IMR-90 (cell line): ENCODE results near the gene PRKN. TPM values are rescaled to one million over a fixed set of nuclear protein-coding genes. Genes with fewer than 3 reads are reported as not detected.

Source experiments
- ATAC-seq: fragments of 200-7000 bp; cut with Tn5 transposase; 2 replicates; pipeline ENCODE4 v1.9.1; 2020; ENCODE audit warnings: low read depth, mild to moderate bottlenecking, moderate library complexity
- BruUV-seq: library from RNA; stranded (reverse); fragments of 400-500 nt; replicated peaks from 2 replicates; lab custom pipeline; 2021; lab: Mats Ljungman, UMichigan
- CTCF ChIA-PET: fragments of 300-600 bp; formaldehyde crosslinking; extraction: SDS; loops from one replicate; lab custom pipeline; 2021; ENCODE audit warnings: antibody characterized with exemption; lab: Yijun Ruan, JAX
- POLR2A ChIA-PET: fragments of 300-600 bp; sonication (Branson Sonifier 250); formaldehyde crosslinking; loops from one replicate; lab custom pipeline; 2022; ENCODE audit warnings: antibody characterized with exemption; ENCODE audit not compliant: unreplicated experiment; lab: Charles Lee
- DNase-seq: peaks from one replicate; pipeline ENCODE4 v3.0.0; 2013
- H2AFZ ChIP-seq: replicated peaks from 2 replicates; pipeline ENCODE3; 2013; ENCODE audit warnings: low read length, mild to moderate bottlenecking; ENCODE audit not compliant: poor library complexity
- H2AK5ac ChIP-seq: 2 replicates; pipeline ENCODE4 v1.6.1; 2013; ENCODE audit warnings: low read depth, low read length, inconsistent platforms
- H2AK9ac ChIP-seq: replicated peaks from 2 replicates; pipeline ENCODE3; 2013; ENCODE audit warnings: mild to moderate bottlenecking, low read depth, low read length, moderate library complexity; ENCODE audit not compliant: poor library complexity
- H2BK120ac ChIP-seq: 2 replicates; pipeline ENCODE4 v1.6.1; 2013; ENCODE audit warnings: low read depth, low read length, inconsistent platforms
- H2BK15ac ChIP-seq: 3 replicates; pipeline ENCODE4 v1.6.1; 2013; ENCODE audit warnings: low read depth, low read length, inconsistent platforms
- H2BK20ac ChIP-seq: 2 replicates; pipeline ENCODE4 v1.6.1; 2013; ENCODE audit warnings: low read depth, mild to moderate bottlenecking, inconsistent platforms, low read length, moderate library complexity
- H2BK5ac ChIP-seq: 2 replicates; pipeline ENCODE4 v1.6.1; 2013; ENCODE audit warnings: mild to moderate bottlenecking, low read depth, low read length, inconsistent platforms; ENCODE audit not compliant: poor library complexity, severe bottlenecking
- H3K14ac ChIP-seq: replicated peaks from 2 replicates; pipeline ENCODE4 v1.6.1; 2013; ENCODE audit warnings: low read depth, low read length, inconsistent platforms
- H3K18ac ChIP-seq: 2 replicates; pipeline ENCODE4 v1.6.1; 2013; ENCODE audit warnings: low read depth, low read length, control low read depth
- H3K23ac ChIP-seq: 2 replicates; pipeline ENCODE4 v1.6.1; 2013; ENCODE audit warnings: low read depth, low read length, inconsistent platforms
- H3K27ac ChIP-seq: 2 replicates; pipeline ENCODE4 v1.5.1; 2013; ENCODE audit warnings: mild to moderate bottlenecking, control low read depth, low read length; ENCODE audit not compliant: insufficient read depth
- H3K27me3 ChIP-seq: 2 replicates; pipeline ENCODE4 v1.6.1; 2013; ENCODE audit warnings: low read length; ENCODE audit not compliant: control insufficient read depth, insufficient read depth
- H3K36me3 ChIP-seq: 2 replicates; pipeline ENCODE4 v1.6.1; 2013; ENCODE audit warnings: low read length, mixed read lengths; ENCODE audit not compliant: control insufficient read depth, insufficient read depth
- H3K4ac ChIP-seq: 2 replicates; pipeline ENCODE4 v1.6.1; 2013; ENCODE audit warnings: low read depth, low read length, inconsistent platforms
- H3K4me1 ChIP-seq: 2 replicates; pipeline ENCODE4 v1.6.1; 2013; ENCODE audit warnings: low read length, mixed read lengths; ENCODE audit not compliant: control insufficient read depth, insufficient read depth
- H3K4me2 ChIP-seq: 2 replicates; pipeline ENCODE4 v1.6.1; 2013; ENCODE audit warnings: low read depth, mild to moderate bottlenecking, control low read depth, low read length, moderate library complexity
- H3K4me3 ChIP-seq: 2 replicates; pipeline ENCODE4 v1.5.1; 2013; ENCODE audit warnings: low read depth, mild to moderate bottlenecking, control low read depth, low read length, moderate library complexity; ENCODE audit not compliant: insufficient read depth
- H3K56ac ChIP-seq: 2 replicates; pipeline ENCODE4 v1.6.1; 2013; ENCODE audit warnings: low read length, inconsistent platforms; ENCODE audit not compliant: insufficient read depth; ENCODE audit errors: extremely low read depth
- H3K79me1 ChIP-seq, 2 experiments: 2 replicates each; pipeline ENCODE4 v1.6.1; 2013; ENCODE audit warnings: low read length in 2 of 2, inconsistent platforms in 1 of 2, low read depth in 1 of 2
- H3K9ac ChIP-seq: 2 replicates; pipeline ENCODE4 v1.6.1; 2013; ENCODE audit warnings: low read depth, low read length, control low read depth
- H3K9me1 ChIP-seq: 2 replicates; pipeline ENCODE4 v1.6.1; 2013; ENCODE audit warnings: low read length, inconsistent platforms; ENCODE audit not compliant: insufficient read depth
- H3K9me3 ChIP-seq: 2 replicates; pipeline ENCODE4 v1.6.1; 2013; ENCODE audit warnings: low read length; ENCODE audit not compliant: control insufficient read depth, insufficient read depth
- H4K20me1 ChIP-seq: 2 replicates; pipeline ENCODE4 v1.6.1; 2013; ENCODE audit warnings: low read length, inconsistent platforms; ENCODE audit not compliant: insufficient read depth
- H4K5ac ChIP-seq: 2 replicates; pipeline ENCODE4 v1.6.1; 2013; ENCODE audit warnings: mild to moderate bottlenecking, low read depth, low read length, control low read depth
- H4K8ac ChIP-seq, 2 experiments: 2 replicates each; pipeline ENCODE4 v1.6.1; 2013; ENCODE audit warnings: low read depth in 2 of 2, low read length in 2 of 2, control low read depth in 1 of 2, inconsistent platforms in 1 of 2
- H4K91ac ChIP-seq: 2 replicates; pipeline ENCODE4 v1.6.1; 2013; ENCODE audit warnings: low read depth, low read length, inconsistent platforms; ENCODE audit not compliant: insufficient read depth
- CEBPB ChIP-seq: IDR thresholded peaks from 2 replicates; pipeline ENCODE4 v1.6.1; 2012; ENCODE audit warnings: low read depth, low read length, improper control_type of control experiment
- CHD1 ChIP-seq: IDR thresholded peaks from 2 replicates; pipeline ENCODE4 v1.6.1; 2012; ENCODE audit warnings: low read depth, low read length, improper control_type of control experiment
- ELK1 ChIP-seq: fragments of 150-350 bp; IDR thresholded peaks from 2 replicates; pipeline ENCODE4 v1.6.1; 2016; ENCODE audit warnings: low read depth, mild to moderate bottlenecking, low read length, moderate library complexity, borderline replicate concordance
- MAZ ChIP-seq: IDR thresholded peaks from 2 replicates; pipeline ENCODE4 v1.6.1; 2012; ENCODE audit warnings: low read depth, mild to moderate bottlenecking, low read length, improper control_type of control experiment, moderate library complexity, borderline replicate concordance
- RAD21 ChIP-seq: IDR thresholded peaks from 2 replicates; pipeline ENCODE4 v1.6.1; 2012; ENCODE audit warnings: low read length, improper control_type of control experiment
- SMC3 ChIP-seq: fragments of 150-350 bp; IDR thresholded peaks from 2 replicates; pipeline ENCODE4 v1.6.1; 2016; ENCODE audit warnings: low read depth, mild to moderate bottlenecking, antibody characterized with exemption, low read length, moderate library complexity
- WGBS, 2 experiments: methylation state at CpG; one replicate each; pipeline versions ENCODE4 v1.1.5 to v1.1.7; 2013; ENCODE audit warnings: missing lambda C conversion rate in 2 of 2; ENCODE audit not compliant: insufficient read length in 1 of 2; ENCODE audit errors: extremely low coverage in 2 of 2; 5-methylcytosine and 5-hydroxymethylcytosine counted together
- dilution Hi-C: fragments of 300-500 bp; cut with HindIII; formaldehyde crosslinking; loops from one replicate; pipeline ENCODE4 v1.14.3; 2018; ENCODE audit warnings: low sequenced_read_pairs; ENCODE audit not compliant: unreplicated experiment
- in situ Hi-C: fragments of 300-500 bp; cut with MboI; formaldehyde crosslinking; loops from 3 replicates; pipeline ENCODE4 v1.14.3; 2019; ENCODE audit warnings: low sequenced_read_pairs, inconsistent platforms, mixed read lengths
- intact Hi-C: fragments of 100-400 bp; cut with micrococcal nuclease; formaldehyde crosslinking; loops from 2 replicates; pipeline ENCODE4 v1.10.0; 2022
- polyA plus RNA-seq, 3 experiments: library from polyadenylated mRNA; depleted of rRNA; stranded (reverse); fragments of >200 nt; gene quantifications; 2 replicates each; pipeline ENCODE4 v1.2.3, GENCODE V29; 2012; ENCODE audit warnings: low replicate concordance in 1 of 3
- total RNA-seq: library from RNA; depleted of rRNA; stranded (reverse); fragments of >200 nt; gene quantifications from 2 replicates; pipeline ENCODE4 v1.2.3, GENCODE V29; 2012

The PRKN gene
- total and polyA plus RNA-seq, 2 of the 4 experiments (the other 2 are of a cell fraction): 0.15 to 0.18 TPM

GRCh38 chr6:161481786-161482516 lies 1245.6 kb downstream of the PRKN start:
- H2BK5ac ChIP-seq: no peak overlapping the region
- H3K9me1 ChIP-seq: no peaks in the 10 kb centered on the region
- H3K27me3 ChIP-seq: no peaks in the 10 kb centered on the region
- no peak overlapping the region for H3K23ac ChIP-seq
- H3K4me2 ChIP-seq: no peak overlapping the region
- intact Hi-C loops (no loop called here), in situ Hi-C loops (no loop called here), dilution Hi-C loops (no loop called here)
- H3K14ac ChIP-seq: no peak overlapping the region
- no peak overlapping the region for H2BK15ac ChIP-seq
- ATAC-seq (no peak), DNase-seq (no peak)
- no peak overlapping the region for H3K18ac ChIP-seq
- H4K5ac ChIP-seq: no peak overlapping the region
- no peak overlapping the region for H3K27ac ChIP-seq
- no peak for TF ChIP-seq CEBPB
- TF ChIP-seq SMC3: no peak
- TF ChIP-seq CHD1: no peak
- no peak for TF ChIP-seq ELK1
- TF ChIP-seq RAD21: no peak
- TF ChIP-seq MAZ: no peak
- no CpG with 5 or more reads among the region's 3 CpGs for WGBS, 2 experiments
- H2BK20ac ChIP-seq: no peak overlapping the region
- H3K4me3 ChIP-seq: no peak overlapping the region
- ChIA-PET CTCF (no interaction called here), POLR2A (no interaction called here)
- H4K20me1 ChIP-seq: no peaks in the 10 kb centered on the region
- no peaks in the 10 kb centered on the region for H3K79me1 ChIP-seq
- H2AK9ac ChIP-seq: no peak overlapping the region
- H3K36me3 ChIP-seq: no peaks in the 10 kb centered on the region
- H3K4me1 ChIP-seq: no peaks in the 10 kb centered on the region
- H4K8ac ChIP-seq: no peak overlapping the region
- H2AFZ ChIP-seq: no peak overlapping the region
- H3K9me3 ChIP-seq: peaks cover 7% of the 10 kb centered on the region
- no peak overlapping the region for H3K56ac ChIP-seq
- H3K9ac ChIP-seq: no peak overlapping the region
- H3K4ac ChIP-seq: no peak overlapping the region
- H4K91ac ChIP-seq: no peak overlapping the region
- no peak overlapping the region for H2BK120ac ChIP-seq
- H2AK5ac ChIP-seq: no peak overlapping the region
- no TSS peak for BruUV-seq
